Peyer's patch (tissue), 4 donors: ENCODE results near the gene FAU.
A peak's percentile ranks its signal among the peaks of the same experiment; 100 is the strongest.

Experiments used
- POLR2A ChIP-seq, 2 donors: fragments of 450-650 bp; IDR thresholded peaks; one replicate each; pipeline ENCODE4 v1.5.1; 2017; ENCODE audit warnings: antibody characterized with exemption in 2 of 2, mild to moderate bottlenecking in 2 of 2, moderate library complexity in 2 of 2
- TF ChIP-seq, protein P1 (sequence below), 6 experiments: fragments of 450-650 bp in 4 of 6; fragments of 200-600 bp in 2 of 6; sonication (generic) in 1 of 6; IDR thresholded peaks; one replicate each; pipeline ENCODE4 v1.5.1; 2017 to 2019; ENCODE audit warnings: antibody characterized with exemption in 6 of 6, mild to moderate bottlenecking in 3 of 6, moderate library complexity in 1 of 6

DNA sequence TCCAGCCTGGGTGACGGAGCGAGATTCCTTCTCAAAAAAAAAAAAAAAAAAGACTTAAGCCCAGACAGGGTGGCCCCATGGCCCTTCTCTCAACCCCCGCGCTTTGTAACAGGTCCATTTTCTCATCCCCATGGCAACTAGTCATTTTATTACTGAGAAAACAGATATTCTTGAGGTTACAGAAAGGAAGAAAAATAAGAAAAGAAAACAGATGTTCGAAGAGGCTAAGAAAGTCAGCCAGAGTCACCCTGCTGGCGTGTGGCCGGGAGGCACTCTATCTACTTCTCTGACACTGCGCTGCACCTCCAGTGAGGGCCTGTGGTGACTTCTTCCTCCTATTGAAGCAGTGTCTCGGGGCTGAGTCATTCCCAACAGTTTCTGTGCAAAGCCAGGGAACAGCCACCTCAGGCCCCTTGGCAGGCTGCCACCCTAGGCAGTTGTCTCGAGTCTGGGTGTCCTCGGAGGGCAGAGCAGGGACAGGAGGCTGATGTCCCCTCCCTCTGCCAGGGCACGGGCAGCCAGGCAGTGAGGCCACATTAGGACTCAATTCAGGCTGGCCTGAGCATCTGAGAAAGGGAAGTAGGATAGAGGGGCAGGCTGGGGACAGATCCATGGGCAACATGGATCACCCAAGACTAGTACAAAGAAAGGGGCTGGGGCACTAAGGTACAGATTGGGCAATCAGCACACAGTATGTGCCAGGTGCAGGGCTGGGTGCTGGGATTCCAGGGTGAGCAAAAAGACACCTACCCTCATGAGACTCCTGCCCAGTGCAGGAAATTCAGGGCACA lies 28.8 kb upstream of the FAU start:
- TF ChIP-seq POLR2A (IDR thresholded peaks at IDR 0.05) = peak in 1 of 2 donors; percentile 46
- TF ChIP-seq, protein P1, sequence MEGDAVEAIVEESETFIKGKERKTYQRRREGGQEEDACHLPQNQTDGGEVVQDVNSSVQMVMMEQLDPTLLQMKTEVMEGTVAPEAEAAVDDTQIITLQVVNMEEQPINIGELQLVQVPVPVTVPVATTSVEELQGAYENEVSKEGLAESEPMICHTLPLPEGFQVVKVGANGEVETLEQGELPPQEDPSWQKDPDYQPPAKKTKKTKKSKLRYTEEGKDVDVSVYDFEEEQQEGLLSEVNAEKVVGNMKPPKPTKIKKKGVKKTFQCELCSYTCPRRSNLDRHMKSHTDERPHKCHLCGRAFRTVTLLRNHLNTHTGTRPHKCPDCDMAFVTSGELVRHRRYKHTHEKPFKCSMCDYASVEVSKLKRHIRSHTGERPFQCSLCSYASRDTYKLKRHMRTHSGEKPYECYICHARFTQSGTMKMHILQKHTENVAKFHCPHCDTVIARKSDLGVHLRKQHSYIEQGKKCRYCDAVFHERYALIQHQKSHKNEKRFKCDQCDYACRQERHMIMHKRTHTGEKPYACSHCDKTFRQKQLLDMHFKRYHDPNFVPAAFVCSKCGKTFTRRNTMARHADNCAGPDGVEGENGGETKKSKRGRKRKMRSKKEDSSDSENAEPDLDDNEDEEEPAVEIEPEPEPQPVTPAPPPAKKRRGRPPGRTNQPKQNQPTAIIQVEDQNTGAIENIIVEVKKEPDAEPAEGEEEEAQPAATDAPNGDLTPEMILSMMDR (IDR thresholded peaks at IDR 0.05) = peak in 1 of 6 experiments; percentile 8
